ENCODE measurements around the gene INTS4. TPM values are rescaled to one million over a fixed set of nuclear protein-coding genes. Genes with fewer than 3 reads are reported as not detected.
A peak's percentile ranks its signal among the peaks of the same experiment; 100 is the strongest.
"Not testable (repeated sequence)": the region's sequence is repeated elsewhere in the genome, so short reads cannot be mapped to it uniquely, and the experiment has no call there.

Gene INTS4
- total RNA-seq: 10 to 100 TPM; 43.4 to 49.3 (median 49.3) TPM

GRCh38 chr11:77994434-77995362, at the start of gene INTS4:
Gene INTS4 (minus strand): TSS chr11:77994668. CDS start chr11:77994643, 25 bp downstream.
- no peaks in the 10 kb centered on the region for H3K27me3 Mint-ChIP-seq (ENCODE audit: low read depth)
- peaks cover 21% of the 10 kb centered on the region for H3K4me1 Mint-ChIP-seq (ENCODE audit: low read depth)
- H3K36me3 Mint-ChIP-seq (ENCODE audit: insufficient read depth): peaks cover 2% of the 10 kb centered on the region
- peak within 1 kb of the TSS; percentile 93 for H3K4me3 Mint-ChIP-seq
- H3K9me3 Mint-ChIP-seq: no peaks in the 10 kb centered on the region
- ATAC-seq: peak; percentile 99
- DNase-seq: peak; percentile 94

- DNase-seq (no peak), ATAC-seq (no peak)
- no peaks in the 10 kb centered on the region for H3K27me3 Mint-ChIP-seq (ENCODE audit: low read depth)
- H3K9me3 Mint-ChIP-seq: no peaks in the 10 kb centered on the region
- H3K4me3 Mint-ChIP-seq: no peak overlapping the region
- peaks cover 20% of the 10 kb centered on the region for H3K4me1 Mint-ChIP-seq (ENCODE audit: low read depth)
- no peaks in the 10 kb centered on the region for H3K36me3 Mint-ChIP-seq (ENCODE audit: insufficient read depth)
These were observed 47.5 kb upstream of the INTS4 start for GRCh38 chr11:78041843-78042440.

GRCh38 chr11:78041380-78041719, 46.9 kb upstream of the INTS4 start:
- DNase-seq; H3K36me3 Mint-ChIP-seq (ENCODE audit: insufficient read depth); H3K9me3 Mint-ChIP-seq; ATAC-seq; H3K27me3 Mint-ChIP-seq (ENCODE audit: low read depth); H3K4me3 Mint-ChIP-seq: not testable (repeated sequence)
- H3K4me1 Mint-ChIP-seq (ENCODE audit: low read depth): peaks cover 18% of the 10 kb centered on the region

- ATAC-seq (no peak), DNase-seq (no peak)
- no peaks in the 10 kb centered on the region for H3K36me3 Mint-ChIP-seq (ENCODE audit: insufficient read depth)
- no peak overlapping the region for H3K4me3 Mint-ChIP-seq
- no peaks in the 10 kb centered on the region for H3K9me3 Mint-ChIP-seq
- no peaks in the 10 kb centered on the region for H3K27me3 Mint-ChIP-seq (ENCODE audit: low read depth)
- H3K4me1 Mint-ChIP-seq (ENCODE audit: low read depth): peaks cover 13% of the 10 kb centered on the region
These were observed 46.4 kb upstream of the INTS4 start for GRCh38 chr11:78040691-78041379.

GRCh38 chr11:78039919-78040671, 45.6 kb upstream of the INTS4 start:
- H3K9me3 Mint-ChIP-seq: no peaks in the 10 kb centered on the region
- no peaks in the 10 kb centered on the region for H3K27me3 Mint-ChIP-seq (ENCODE audit: low read depth)
- peaks cover 10% of the 10 kb centered on the region for H3K4me1 Mint-ChIP-seq (ENCODE audit: low read depth)
- peak overlapping the region; percentile 58 for H3K4me3 Mint-ChIP-seq
- DNase-seq (no peak), ATAC-seq (peak; percentile 30 to 50)
- H3K36me3 Mint-ChIP-seq (ENCODE audit: insufficient read depth): no peaks in the 10 kb centered on the region

GRCh38 chr11:78039391-78039918, 45.0 kb upstream of the INTS4 start:
- Mint-ChIP-seq H3K4me1 (ENCODE audit: low read depth) (peaks cover 10% of the 10 kb centered on the region), H3K9me3 (no peaks in the 10 kb centered on the region), H3K27me3 (ENCODE audit: low read depth) (no peaks in the 10 kb centered on the region), H3K4me3 (peak overlapping the region; percentile 58), H3K36me3 (ENCODE audit: insufficient read depth) (no peaks in the 10 kb centered on the region)
- ATAC-seq (peak in 1 of 2 donors; percentile 25), DNase-seq (no peak)

- no peak for ATAC-seq
- H3K36me3 Mint-ChIP-seq (ENCODE audit: insufficient read depth): no peaks in the 10 kb centered on the region
- no peak for DNase-seq
- peaks cover 10% of the 10 kb centered on the region for H3K4me1 Mint-ChIP-seq (ENCODE audit: low read depth)
- H3K4me3 Mint-ChIP-seq: no peak overlapping the region
- H3K27me3 Mint-ChIP-seq (ENCODE audit: low read depth): no peaks in the 10 kb centered on the region
- H3K9me3 Mint-ChIP-seq: no peaks in the 10 kb centered on the region
These were observed 44.3 kb upstream of the INTS4 start for GRCh38 chr11:78038697-78039313.

GRCh38 chr11:78037825-78038620, 43.6 kb upstream of the INTS4 start:
- Mint-ChIP-seq H3K36me3 (ENCODE audit: insufficient read depth) (no peaks in the 10 kb centered on the region), H3K4me3 (no peak overlapping the region), H3K27me3 (ENCODE audit: low read depth) (no peaks in the 10 kb centered on the region), H3K4me1 (ENCODE audit: low read depth) (peaks cover 10% of the 10 kb centered on the region), H3K9me3 (no peaks in the 10 kb centered on the region)
- no peak for DNase-seq
- ATAC-seq: no peak

- Mint-ChIP-seq H3K9me3 (no peaks in the 10 kb centered on the region), H3K36me3 (ENCODE audit: insufficient read depth) (no peaks in the 10 kb centered on the region)
- no peak for ATAC-seq
These were observed 42.6 kb upstream of the INTS4 start for GRCh38 chr11:78037056-78037455.

GRCh38 chr11:78036313-78036712, 41.8 kb upstream of the INTS4 start:
- H3K4me1 Mint-ChIP-seq (ENCODE audit: low read depth): peaks cover 10% of the 10 kb centered on the region
- H3K36me3 Mint-ChIP-seq (ENCODE audit: insufficient read depth): no peaks in the 10 kb centered on the region
- DNase-seq: no peak
- H3K9me3 Mint-ChIP-seq: no peaks in the 10 kb centered on the region
- H3K27me3 Mint-ChIP-seq (ENCODE audit: low read depth): no peaks in the 10 kb centered on the region
- no peak overlapping the region for H3K4me3 Mint-ChIP-seq
- no peak for ATAC-seq

More at GRCh38 chr11:78037056-78037455, 42.6 kb upstream of the INTS4 start:
- H3K27me3 Mint-ChIP-seq (ENCODE audit: low read depth): no peaks in the 10 kb centered on the region
- peaks cover 10% of the 10 kb centered on the region for H3K4me1 Mint-ChIP-seq (ENCODE audit: low read depth)
- DNase-seq: no peak
- no peak overlapping the region for H3K4me3 Mint-ChIP-seq

GRCh38 chr11:78034623-78035022, 40.2 kb upstream of the INTS4 start:
- no peaks in the 10 kb centered on the region for H3K36me3 Mint-ChIP-seq (ENCODE audit: insufficient read depth)
- H3K4me1 Mint-ChIP-seq (ENCODE audit: low read depth): peaks cover 2% of the 10 kb centered on the region
- no peak for ATAC-seq
- DNase-seq: no peak
- H3K4me3 Mint-ChIP-seq: no peak overlapping the region
- H3K27me3 Mint-ChIP-seq (ENCODE audit: low read depth): no peaks in the 10 kb centered on the region
- H3K9me3 Mint-ChIP-seq: no peaks in the 10 kb centered on the region

- Mint-ChIP-seq H3K9me3 (no peaks in the 10 kb centered on the region), H3K27me3 (ENCODE audit: low read depth) (no peaks in the 10 kb centered on the region), H3K4me3 (no peak overlapping the region), H3K4me1 (ENCODE audit: low read depth) (no peaks in the 10 kb centered on the region), H3K36me3 (ENCODE audit: insufficient read depth) (no peaks in the 10 kb centered on the region)
- DNase-seq (no peak), ATAC-seq (no peak)
These were observed 38.6 kb upstream of the INTS4 start for GRCh38 chr11:78033040-78033439.

GRCh38 chr11:78032090-78032489, 37.6 kb upstream of the INTS4 start:
- DNase-seq (no peak), ATAC-seq (no peak)
- H3K4me1 Mint-ChIP-seq (ENCODE audit: low read depth): no peaks in the 10 kb centered on the region
- no peaks in the 10 kb centered on the region for H3K27me3 Mint-ChIP-seq (ENCODE audit: low read depth)
- H3K4me3 Mint-ChIP-seq: no peak overlapping the region
- no peaks in the 10 kb centered on the region for H3K9me3 Mint-ChIP-seq
- H3K36me3 Mint-ChIP-seq (ENCODE audit: insufficient read depth): no peaks in the 10 kb centered on the region
